Measurements from ENCODE around the gene CCDC102A. TPM values are rescaled to one million over a fixed set of nuclear protein-coding genes. Genes with fewer than 3 reads are reported as not detected.

CCDC102A gene
- total RNA-seq, 5 donors from 2014 or later (not counting 1 experiment from before 2014, with no cell fraction given): 6.1 to 11.2 (median 6.6) TPM

DNA sequence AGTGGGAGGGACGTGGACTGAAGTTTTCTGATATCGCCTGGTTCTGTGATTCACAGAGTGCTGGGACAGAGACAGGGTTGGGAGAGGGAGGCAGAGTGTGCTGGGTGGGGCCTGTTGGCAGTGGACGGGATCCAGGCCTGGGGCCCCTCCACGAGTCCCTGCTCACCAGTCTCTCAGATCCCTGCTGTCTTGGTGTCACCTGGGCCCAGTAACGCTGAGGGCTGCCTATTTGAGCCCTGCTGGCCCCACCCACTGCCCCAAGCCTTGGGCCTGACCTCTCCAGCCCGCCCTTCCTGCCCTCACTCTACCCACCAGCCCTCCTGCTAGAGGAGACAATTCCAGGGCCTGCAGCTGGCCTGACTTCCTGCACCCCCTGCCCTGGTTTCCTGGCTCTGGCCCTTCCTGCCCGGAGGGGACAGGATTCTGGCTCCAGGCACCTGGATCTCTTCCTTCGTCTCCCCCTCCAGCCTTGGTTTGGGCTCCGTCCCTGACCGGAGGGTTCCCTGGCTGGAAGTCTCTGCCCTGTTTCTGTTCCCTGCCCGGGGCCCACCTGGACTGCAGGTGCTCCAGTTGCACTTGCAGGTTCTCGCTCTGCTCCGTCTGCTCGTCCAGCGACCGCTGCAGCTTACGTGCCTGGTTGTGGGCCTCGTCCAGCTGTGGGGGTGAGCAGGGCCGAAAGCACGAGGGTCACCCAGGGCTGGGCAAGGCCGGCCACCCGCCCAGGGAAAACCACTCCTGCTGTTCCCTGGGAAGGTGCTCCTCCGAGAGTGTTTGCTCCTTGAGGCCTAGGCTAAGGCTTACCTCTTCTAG, 21.4 kb downstream of the CCDC102A start:
- Histone ChIP-seq H3K27ac (ENCODE audit: low read length) (no peak overlapping the region), H3K9me3 (no peaks in the 10 kb centered on the region), H3K27me3 (replicated peaks in 1 of 2; ENCODE audit: control insufficient read depth in 2 of 2, extremely low read depth in 1 of 2, insufficient read depth in 2 of 2, low read length in 1 of 2) (no peaks in the 10 kb centered on the region), H3K36me3 (ENCODE audit: control insufficient read depth in 2 of 2, extremely low read depth in 1 of 2, insufficient read depth in 1 of 2, low read length in 1 of 2) (peaks cover 10 to 27% of the 10 kb centered on the region in 2 donors), H3K4me1 (ENCODE audit: control insufficient read depth in 1 of 2, extremely low read depth in 1 of 2, insufficient read depth in 2 of 2, low read length in 2 of 2) (peaks cover 0 to 5% of the 10 kb centered on the region in 2 experiments), H3K4me3 (ENCODE audit: control insufficient read depth in 1 of 2, extremely low read depth in 1 of 2, low read length in 1 of 2) (no peak overlapping the region)
- peaks cover 2 to 3% (median 2%) of the 10 kb centered on the region in 3 donors for H3K4me1 Mint-ChIP-seq
- CTCF ChIA-PET: no interaction called here
- no peaks in the 10 kb centered on the region for H3K9me3 Mint-ChIP-seq
- POLR2A ChIA-PET: no interaction called here
- peaks cover 36% of the 10 kb centered on the region for H3K36me3 Mint-ChIP-seq
- ATAC-seq (replicated peaks in 1 of 4): no peak
- H3K27ac Mint-ChIP-seq: no peak overlapping the region
- WGBS (ENCODE audit: insufficient coverage): 95% methylated on average over 23 of the region's 23 CpGs
- no peaks in the 10 kb centered on the region for H3K27me3 Mint-ChIP-seq
- H3K4me3 Mint-ChIP-seq: no peak overlapping the region
- DNase-seq: no peak

DNA sequence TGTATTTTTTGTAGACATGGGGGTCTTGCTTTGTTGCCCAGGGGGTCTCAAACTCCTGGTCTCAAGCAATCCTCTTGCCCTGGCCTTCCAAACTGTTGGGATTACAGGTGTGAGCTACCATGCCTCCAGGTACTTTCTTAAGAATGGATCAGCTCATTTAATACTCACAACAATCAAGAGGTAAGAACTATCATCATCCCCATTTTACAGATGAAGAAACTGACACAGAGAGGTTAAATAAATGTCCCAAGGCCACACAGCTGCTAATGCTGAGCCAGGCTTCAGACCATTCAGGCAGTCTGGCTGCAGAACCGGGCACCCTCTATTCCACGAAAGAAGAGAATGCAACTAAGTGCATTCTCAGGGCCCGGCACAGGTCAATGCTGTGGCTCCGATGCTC, 22.0 kb downstream of the CCDC102A start:
- DNase-seq (no peak), ATAC-seq (replicated peaks in 1 of 4) (no peak)
- 94% methylated on average over 4 of the region's 4 CpGs for WGBS (ENCODE audit: insufficient coverage)
- no peaks in the 10 kb centered on the region for H3K27me3 Mint-ChIP-seq
- ChIA-PET CTCF (no interaction called here), POLR2A (no interaction called here)
- Histone ChIP-seq H3K27me3 (replicated peaks in 1 of 2; ENCODE audit: control insufficient read depth in 2 of 2, extremely low read depth in 1 of 2, insufficient read depth in 2 of 2, low read length in 1 of 2) (peaks cover 0 to 1% of the 10 kb centered on the region in 2 experiments), H3K9me3 (no peaks in the 10 kb centered on the region), H3K4me1 (ENCODE audit: control insufficient read depth in 1 of 2, extremely low read depth in 1 of 2, insufficient read depth in 2 of 2, low read length in 2 of 2) (no peaks in the 10 kb centered on the region), H3K4me3 (ENCODE audit: control insufficient read depth in 1 of 2, extremely low read depth in 1 of 2, low read length in 1 of 2) (no peak overlapping the region), H3K27ac (ENCODE audit: low read length) (no peak overlapping the region), H3K36me3 (ENCODE audit: control insufficient read depth in 2 of 2, extremely low read depth in 1 of 2, insufficient read depth in 1 of 2, low read length in 1 of 2) (peaks cover 10 to 27% of the 10 kb centered on the region in 2 donors)
- H3K4me1 Mint-ChIP-seq: no peaks in the 10 kb centered on the region
- no peak overlapping the region for H3K4me3 Mint-ChIP-seq
- H3K27ac Mint-ChIP-seq: no peak overlapping the region
- H3K9me3 Mint-ChIP-seq: no peaks in the 10 kb centered on the region
- peaks cover 36% of the 10 kb centered on the region for H3K36me3 Mint-ChIP-seq

DNA sequence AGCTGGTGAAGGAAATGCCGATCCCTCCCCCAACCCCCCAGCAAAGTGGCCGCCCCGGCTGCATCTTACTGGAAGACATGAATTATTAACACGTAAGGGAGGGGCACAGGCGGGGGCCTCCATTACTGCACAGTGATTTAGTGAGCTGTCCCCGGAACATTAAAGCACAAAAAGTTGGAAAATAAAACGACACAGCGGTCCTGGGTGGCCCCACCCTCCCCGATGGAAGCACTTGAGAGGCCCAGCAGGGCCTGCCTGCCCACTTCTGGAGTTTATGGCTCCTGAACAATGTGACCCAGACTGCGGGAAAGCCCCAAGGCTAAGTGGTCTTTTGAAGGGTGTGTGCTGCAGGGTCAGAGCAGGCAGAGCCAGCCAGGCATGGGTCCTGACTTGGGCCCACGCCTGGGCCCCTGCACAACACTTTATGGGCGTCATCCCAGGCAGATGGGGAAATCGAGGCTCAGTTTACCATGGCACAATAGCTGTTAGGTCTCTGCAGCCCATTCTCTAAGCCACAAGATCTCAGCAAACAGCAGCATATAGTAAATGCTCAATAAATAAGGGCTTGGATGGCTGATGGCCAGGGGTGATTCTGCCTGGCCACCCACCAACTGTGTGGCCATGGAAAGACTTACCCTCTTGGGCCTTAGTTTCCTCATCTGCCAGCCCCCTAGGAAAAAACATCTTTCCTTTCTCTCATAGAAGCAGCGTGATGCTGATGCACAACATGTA, 22.8 kb downstream of the CCDC102A start:
- Histone ChIP-seq H3K36me3 (ENCODE audit: control insufficient read depth in 2 of 2, extremely low read depth in 1 of 2, insufficient read depth in 1 of 2, low read length in 1 of 2) (peaks cover 10 to 27% of the 10 kb centered on the region in 2 donors), H3K4me1 (ENCODE audit: control insufficient read depth in 1 of 2, extremely low read depth in 1 of 2, insufficient read depth in 2 of 2, low read length in 2 of 2) (no peaks in the 10 kb centered on the region), H3K4me3 (ENCODE audit: control insufficient read depth in 1 of 2, extremely low read depth in 1 of 2, low read length in 1 of 2) (no peak overlapping the region), H3K9me3 (no peaks in the 10 kb centered on the region), H3K27me3 (replicated peaks in 1 of 2; ENCODE audit: control insufficient read depth in 2 of 2, extremely low read depth in 1 of 2, insufficient read depth in 2 of 2, low read length in 1 of 2) (peaks cover 0 to 3% of the 10 kb centered on the region in 2 experiments), H3K27ac (ENCODE audit: low read length) (no peak overlapping the region)
- POLR2A ChIA-PET: no interaction called here
- Mint-ChIP-seq H3K9me3 (no peaks in the 10 kb centered on the region), H3K4me1 (no peaks in the 10 kb centered on the region), H3K36me3 (peaks cover 32% of the 10 kb centered on the region), H3K27me3 (no peaks in the 10 kb centered on the region), H3K4me3 (no peak overlapping the region), H3K27ac (no peak overlapping the region)
- 89% methylated on average over 7 of the region's 14 CpGs for WGBS (ENCODE audit: insufficient coverage)
- ATAC-seq (replicated peaks in 1 of 4) (no peak), DNase-seq (no peak)
- CTCF ChIA-PET: interaction anchor here in 1 of 2 donors (0.6 kb wide), 1 partner anchor 192 kb away, joined by 6 read pairs; no protein-coding TSS in a partner anchor

DNA sequence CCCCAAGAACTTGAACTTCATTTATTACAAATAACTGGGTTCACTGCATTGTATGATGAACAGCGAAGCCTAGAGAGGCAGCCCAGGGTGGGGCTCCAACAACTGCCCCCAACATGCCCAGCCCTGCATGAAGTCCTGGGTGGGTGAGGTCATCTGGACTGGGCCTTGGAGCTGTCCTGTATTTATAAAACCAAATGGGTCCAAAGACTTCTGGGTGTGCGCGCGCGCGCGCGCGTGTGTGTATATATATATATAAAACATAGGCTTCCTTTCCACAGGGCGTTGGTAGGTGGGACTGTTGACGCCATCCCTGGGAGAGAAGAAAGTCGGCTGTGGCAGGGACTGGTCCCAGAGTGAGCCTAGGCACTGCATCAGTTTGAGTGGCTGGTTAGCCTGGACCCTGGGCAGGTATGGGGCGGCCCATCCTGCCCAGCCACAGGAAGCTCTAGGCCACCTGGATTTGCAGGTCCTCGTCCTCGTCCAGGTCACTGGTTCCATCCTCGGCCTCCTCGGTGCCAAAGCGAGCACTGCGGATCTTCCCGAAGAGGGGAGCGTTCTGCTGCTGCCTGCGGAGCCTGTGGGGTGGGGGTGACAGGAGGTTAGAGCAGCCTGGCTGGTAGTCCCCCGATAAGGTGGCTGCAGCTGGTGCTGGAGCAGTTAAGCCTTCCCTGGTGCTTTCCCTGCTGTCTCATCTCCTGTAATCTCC, 23.9 kb downstream of the CCDC102A start:
- ChIA-PET CTCF (interaction anchor here in 1 of 2 donors (0.6 kb wide), 1 partner anchor 192 kb away, joined by 3 read pairs; no protein-coding TSS in a partner anchor), POLR2A (no interaction called here)
- ATAC-seq (replicated peaks in 1 of 4) (no peak), DNase-seq (no peak)
- Mint-ChIP-seq H3K36me3 (peaks cover 28% of the 10 kb centered on the region), H3K4me3 (no peak overlapping the region), H3K9me3 (no peaks in the 10 kb centered on the region), H3K27me3 (no peaks in the 10 kb centered on the region), H3K4me1 (no peaks in the 10 kb centered on the region), H3K27ac (no peak overlapping the region)
- no peak overlapping the region for H3K4me3 ChIP-seq (ENCODE audit: control insufficient read depth in 1 of 2, extremely low read depth in 1 of 2, low read length in 1 of 2)
- peaks cover 7 to 19% of the 10 kb centered on the region in 2 donors for H3K36me3 ChIP-seq (ENCODE audit: control insufficient read depth in 2 of 2, extremely low read depth in 1 of 2, insufficient read depth in 1 of 2, low read length in 1 of 2)
- no peaks in the 10 kb centered on the region for H3K4me1 ChIP-seq (ENCODE audit: control insufficient read depth in 1 of 2, extremely low read depth in 1 of 2, insufficient read depth in 2 of 2, low read length in 2 of 2)
- H3K9me3 ChIP-seq: no peaks in the 10 kb centered on the region
- WGBS (ENCODE audit: insufficient coverage): 96% methylated on average over 5 of the region's 23 CpGs
- H3K27me3 ChIP-seq (replicated peaks in 1 of 2; ENCODE audit: control insufficient read depth in 2 of 2, extremely low read depth in 1 of 2, insufficient read depth in 2 of 2, low read length in 1 of 2): peaks cover 0 to 9% of the 10 kb centered on the region in 2 experiments
- no peak overlapping the region for H3K27ac ChIP-seq (ENCODE audit: low read length)

DNA sequence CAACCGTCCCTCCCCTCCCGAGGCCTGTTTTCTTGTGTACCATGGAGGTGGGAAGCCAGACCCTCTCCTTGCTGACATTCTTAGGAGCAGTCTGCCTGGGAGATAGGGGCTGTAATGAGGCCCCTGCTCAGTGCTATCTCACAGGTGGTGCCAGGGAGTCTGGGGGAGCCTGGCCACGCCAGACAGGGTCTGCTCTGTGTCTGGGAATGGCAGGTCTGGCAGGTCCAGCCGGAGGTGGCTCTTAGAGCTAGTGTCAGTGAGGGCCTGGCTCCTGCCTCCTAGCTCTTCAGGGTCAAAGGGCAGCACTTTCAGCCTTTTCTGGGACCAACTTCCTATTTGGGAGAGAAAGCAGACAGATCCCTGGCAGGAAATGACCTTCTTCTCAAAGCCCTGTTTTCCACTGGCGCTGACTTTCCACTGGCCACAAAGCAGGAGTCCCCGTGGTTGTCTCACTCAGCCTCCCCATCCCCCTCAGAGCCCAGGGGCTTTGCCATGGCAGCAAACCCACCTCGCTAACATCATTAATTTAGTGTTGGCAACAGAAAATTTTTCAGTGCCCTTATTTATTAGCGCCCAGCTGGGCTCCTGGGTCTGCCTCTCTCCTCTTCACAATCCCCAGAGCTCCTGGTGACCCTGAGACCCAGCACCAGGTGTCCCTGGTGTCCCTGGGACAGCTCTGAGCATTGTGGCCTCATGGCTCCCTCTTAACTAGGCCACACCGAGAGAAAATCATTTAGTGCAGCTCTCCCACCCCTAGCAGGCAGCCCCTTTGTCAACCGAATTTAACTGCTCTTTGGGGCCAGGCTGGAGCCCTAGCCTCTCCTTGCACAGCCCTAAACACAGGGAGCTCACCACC, 26.1 kb downstream of the CCDC102A start:
- H3K4me1 ChIP-seq (ENCODE audit: control insufficient read depth in 1 of 2, extremely low read depth in 1 of 2, insufficient read depth in 2 of 2, low read length in 2 of 2): no peaks in the 10 kb centered on the region
- no peak overlapping the region for H3K27ac Mint-ChIP-seq
- no peak overlapping the region for H3K4me3 ChIP-seq (ENCODE audit: control insufficient read depth in 1 of 2, extremely low read depth in 1 of 2, low read length in 1 of 2)
- no peak overlapping the region for H3K27ac ChIP-seq (ENCODE audit: low read length)
- ChIA-PET POLR2A (no interaction called here), CTCF (no interaction called here)
- no peaks in the 10 kb centered on the region for H3K4me1 Mint-ChIP-seq
- no peaks in the 10 kb centered on the region for H3K9me3 ChIP-seq
- H3K9me3 Mint-ChIP-seq: no peaks in the 10 kb centered on the region
- no peak overlapping the region for H3K4me3 Mint-ChIP-seq
- WGBS (ENCODE audit: insufficient coverage): 72% methylated on average over 10 of the region's 10 CpGs
- peaks cover 0 to 16% of the 10 kb centered on the region in 2 experiments for H3K27me3 ChIP-seq (replicated peaks in 1 of 2; ENCODE audit: control insufficient read depth in 2 of 2, extremely low read depth in 1 of 2, insufficient read depth in 2 of 2, low read length in 1 of 2)
- H3K27me3 Mint-ChIP-seq: no peaks in the 10 kb centered on the region
- H3K36me3 Mint-ChIP-seq: peaks cover 17% of the 10 kb centered on the region
- ATAC-seq (replicated peaks in 1 of 4): no peak
- peaks cover 7 to 18% of the 10 kb centered on the region in 2 donors for H3K36me3 ChIP-seq (ENCODE audit: control insufficient read depth in 2 of 2, extremely low read depth in 1 of 2, insufficient read depth in 1 of 2, low read length in 1 of 2)
- DNase-seq: no peak
